IMR-90 (cell line): ENCODE measurements around the gene CBL. TPM values are rescaled to one million over a fixed set of nuclear protein-coding genes. Genes with fewer than 3 reads are reported as not detected.

ENCODE experiments used
- ATAC-seq: fragments of 200-7000 bp; cut with Tn5 transposase; 2 replicates; pipeline ENCODE4 v1.9.1; 2020; ENCODE audit warnings: low read depth, mild to moderate bottlenecking, moderate library complexity
- BruUV-seq: library from RNA; stranded (reverse); fragments of 400-500 nt; replicated peaks from 2 replicates; lab custom pipeline; 2021; lab: Mats Ljungman, UMichigan
- CTCF ChIA-PET: fragments of 300-600 bp; formaldehyde crosslinking; extraction: SDS; loops from one replicate; lab custom pipeline; 2021; ENCODE audit warnings: antibody characterized with exemption; lab: Yijun Ruan, JAX
- POLR2A ChIA-PET: fragments of 300-600 bp; sonication (Branson Sonifier 250); formaldehyde crosslinking; loops from one replicate; lab custom pipeline; 2022; ENCODE audit warnings: antibody characterized with exemption; ENCODE audit not compliant: unreplicated experiment; lab: Charles Lee
- DNase-seq: peaks from one replicate; pipeline ENCODE4 v3.0.0; 2013
- H2AFZ ChIP-seq: replicated peaks from 2 replicates; pipeline ENCODE3; 2013; ENCODE audit warnings: low read length, mild to moderate bottlenecking; ENCODE audit not compliant: poor library complexity
- H2AK5ac ChIP-seq: 2 replicates; pipeline ENCODE4 v1.6.1; 2013; ENCODE audit warnings: low read depth, low read length, inconsistent platforms
- H2AK9ac ChIP-seq: replicated peaks from 2 replicates; pipeline ENCODE3; 2013; ENCODE audit warnings: mild to moderate bottlenecking, low read depth, low read length, moderate library complexity; ENCODE audit not compliant: poor library complexity
- H2BK120ac ChIP-seq: 2 replicates; pipeline ENCODE4 v1.6.1; 2013; ENCODE audit warnings: low read depth, low read length, inconsistent platforms
- H2BK15ac ChIP-seq: 3 replicates; pipeline ENCODE4 v1.6.1; 2013; ENCODE audit warnings: low read depth, low read length, inconsistent platforms
- H2BK20ac ChIP-seq: 2 replicates; pipeline ENCODE4 v1.6.1; 2013; ENCODE audit warnings: low read depth, mild to moderate bottlenecking, inconsistent platforms, low read length, moderate library complexity
- H2BK5ac ChIP-seq: 2 replicates; pipeline ENCODE4 v1.6.1; 2013; ENCODE audit warnings: mild to moderate bottlenecking, low read depth, low read length, inconsistent platforms; ENCODE audit not compliant: poor library complexity, severe bottlenecking
- H3K14ac ChIP-seq: replicated peaks from 2 replicates; pipeline ENCODE4 v1.6.1; 2013; ENCODE audit warnings: low read depth, low read length, inconsistent platforms
- H3K18ac ChIP-seq: 2 replicates; pipeline ENCODE4 v1.6.1; 2013; ENCODE audit warnings: low read depth, low read length, control low read depth
- H3K23ac ChIP-seq: 2 replicates; pipeline ENCODE4 v1.6.1; 2013; ENCODE audit warnings: low read depth, low read length, inconsistent platforms
- H3K27ac ChIP-seq: 2 replicates; pipeline ENCODE4 v1.5.1; 2013; ENCODE audit warnings: mild to moderate bottlenecking, control low read depth, low read length; ENCODE audit not compliant: insufficient read depth
- H3K27me3 ChIP-seq: 2 replicates; pipeline ENCODE4 v1.6.1; 2013; ENCODE audit warnings: low read length; ENCODE audit not compliant: control insufficient read depth, insufficient read depth
- H3K36me3 ChIP-seq: 2 replicates; pipeline ENCODE4 v1.6.1; 2013; ENCODE audit warnings: low read length, mixed read lengths; ENCODE audit not compliant: control insufficient read depth, insufficient read depth
- H3K4ac ChIP-seq: 2 replicates; pipeline ENCODE4 v1.6.1; 2013; ENCODE audit warnings: low read depth, low read length, inconsistent platforms
- H3K4me1 ChIP-seq: 2 replicates; pipeline ENCODE4 v1.6.1; 2013; ENCODE audit warnings: low read length, mixed read lengths; ENCODE audit not compliant: control insufficient read depth, insufficient read depth
- H3K4me2 ChIP-seq: 2 replicates; pipeline ENCODE4 v1.6.1; 2013; ENCODE audit warnings: low read depth, mild to moderate bottlenecking, control low read depth, low read length, moderate library complexity
- H3K4me3 ChIP-seq: 2 replicates; pipeline ENCODE4 v1.5.1; 2013; ENCODE audit warnings: low read depth, mild to moderate bottlenecking, control low read depth, low read length, moderate library complexity; ENCODE audit not compliant: insufficient read depth
- H3K56ac ChIP-seq: 2 replicates; pipeline ENCODE4 v1.6.1; 2013; ENCODE audit warnings: low read length, inconsistent platforms; ENCODE audit not compliant: insufficient read depth; ENCODE audit errors: extremely low read depth
- H3K79me1 ChIP-seq, 2 experiments: 2 replicates each; pipeline ENCODE4 v1.6.1; 2013; ENCODE audit warnings: low read length in 2 of 2, inconsistent platforms in 1 of 2, low read depth in 1 of 2
- H3K9ac ChIP-seq: 2 replicates; pipeline ENCODE4 v1.6.1; 2013; ENCODE audit warnings: low read depth, low read length, control low read depth
- H3K9me1 ChIP-seq: 2 replicates; pipeline ENCODE4 v1.6.1; 2013; ENCODE audit warnings: low read length, inconsistent platforms; ENCODE audit not compliant: insufficient read depth
- H3K9me3 ChIP-seq: 2 replicates; pipeline ENCODE4 v1.6.1; 2013; ENCODE audit warnings: low read length; ENCODE audit not compliant: control insufficient read depth, insufficient read depth
- H4K20me1 ChIP-seq: 2 replicates; pipeline ENCODE4 v1.6.1; 2013; ENCODE audit warnings: low read length, inconsistent platforms; ENCODE audit not compliant: insufficient read depth
- H4K5ac ChIP-seq: 2 replicates; pipeline ENCODE4 v1.6.1; 2013; ENCODE audit warnings: mild to moderate bottlenecking, low read depth, low read length, control low read depth
- H4K8ac ChIP-seq, 2 experiments: 2 replicates each; pipeline ENCODE4 v1.6.1; 2013; ENCODE audit warnings: low read depth in 2 of 2, low read length in 2 of 2, control low read depth in 1 of 2, inconsistent platforms in 1 of 2
- H4K91ac ChIP-seq: 2 replicates; pipeline ENCODE4 v1.6.1; 2013; ENCODE audit warnings: low read depth, low read length, inconsistent platforms; ENCODE audit not compliant: insufficient read depth
- BHLHE40 ChIP-seq: fragments of 150-350 bp; IDR thresholded peaks from 2 replicates; pipeline ENCODE4 v1.6.1; 2016; ENCODE audit warnings: mild to moderate bottlenecking, low read depth, low read length
- CEBPB ChIP-seq: IDR thresholded peaks from 2 replicates; pipeline ENCODE4 v1.6.1; 2012; ENCODE audit warnings: low read depth, low read length, improper control_type of control experiment
- CHD1 ChIP-seq: IDR thresholded peaks from 2 replicates; pipeline ENCODE4 v1.6.1; 2012; ENCODE audit warnings: low read depth, low read length, improper control_type of control experiment
- FOS ChIP-seq: fragments of 150-350 bp; IDR thresholded peaks from 2 replicates; pipeline ENCODE4 v1.6.1; 2016; ENCODE audit warnings: low read depth, low read length
- MAZ ChIP-seq: IDR thresholded peaks from 2 replicates; pipeline ENCODE4 v1.6.1; 2012; ENCODE audit warnings: low read depth, mild to moderate bottlenecking, low read length, improper control_type of control experiment, moderate library complexity, borderline replicate concordance
- MXI1 ChIP-seq: IDR thresholded peaks from 2 replicates; pipeline ENCODE4 v1.6.1; 2012; ENCODE audit warnings: low read depth, mild to moderate bottlenecking, low read length, moderate library complexity, borderline replicate concordance
- RAD21 ChIP-seq: IDR thresholded peaks from 2 replicates; pipeline ENCODE4 v1.6.1; 2012; ENCODE audit warnings: low read length, improper control_type of control experiment
- RCOR1 ChIP-seq: IDR thresholded peaks from 2 replicates; pipeline ENCODE4 v1.6.1; 2012; ENCODE audit warnings: mild to moderate bottlenecking, low read length, improper control_type of control experiment; ENCODE audit not compliant: insufficient replicate concordance
- SMC3 ChIP-seq: fragments of 150-350 bp; IDR thresholded peaks from 2 replicates; pipeline ENCODE4 v1.6.1; 2016; ENCODE audit warnings: low read depth, mild to moderate bottlenecking, antibody characterized with exemption, low read length, moderate library complexity
- WGBS, 2 experiments: methylation state at CpG; one replicate each; pipeline versions ENCODE4 v1.1.5 to v1.1.7; 2013; ENCODE audit warnings: missing lambda C conversion rate in 2 of 2; ENCODE audit not compliant: insufficient read length in 1 of 2; ENCODE audit errors: extremely low coverage in 2 of 2; 5-methylcytosine and 5-hydroxymethylcytosine counted together
- dilution Hi-C: fragments of 300-500 bp; cut with HindIII; formaldehyde crosslinking; loops from one replicate; pipeline ENCODE4 v1.14.3; 2018; ENCODE audit warnings: low sequenced_read_pairs; ENCODE audit not compliant: unreplicated experiment
- in situ Hi-C: fragments of 300-500 bp; cut with MboI; formaldehyde crosslinking; loops from 3 replicates; pipeline ENCODE4 v1.14.3; 2019; ENCODE audit warnings: low sequenced_read_pairs, inconsistent platforms, mixed read lengths
- intact Hi-C: fragments of 100-400 bp; cut with micrococcal nuclease; formaldehyde crosslinking; loops from 2 replicates; pipeline ENCODE4 v1.10.0; 2022
- polyA plus RNA-seq, 3 experiments: library from polyadenylated mRNA; depleted of rRNA; stranded (reverse); fragments of >200 nt; gene quantifications; 2 replicates each; pipeline ENCODE4 v1.2.3, GENCODE V29; 2012; ENCODE audit warnings: low replicate concordance in 1 of 3
- total RNA-seq: library from RNA; depleted of rRNA; stranded (reverse); fragments of >200 nt; gene quantifications from 2 replicates; pipeline ENCODE4 v1.2.3, GENCODE V29; 2012
- TF ChIP-seq, protein P1 (sequence below): fragments of 150-350 bp; IDR thresholded peaks from 2 replicates; pipeline ENCODE4 v1.6.1; 2016; ENCODE audit warnings: low read depth, mild to moderate bottlenecking, low read length, moderate library complexity, borderline replicate concordance
- TF ChIP-seq, protein P2 (sequence below): conservative IDR thresholded peaks from 2 replicates; pipeline ENCODE4 v1.5.1; 2012; ENCODE audit warnings: mild to moderate bottlenecking, low read depth, low read length, improper control_type of control experiment
- TF ChIP-seq, protein P3 (sequence below): fragments of 150-350 bp; IDR thresholded peaks from 2 replicates; pipeline ENCODE4 v1.6.1; 2017; ENCODE audit warnings: mild to moderate bottlenecking, antibody characterized with exemption, low read length, low read depth

Gene CBL
- total and polyA plus RNA-seq, 2 of the 4 experiments (the other 2 are of a cell fraction) = 6.1 to 11.8 TPM

DNA sequence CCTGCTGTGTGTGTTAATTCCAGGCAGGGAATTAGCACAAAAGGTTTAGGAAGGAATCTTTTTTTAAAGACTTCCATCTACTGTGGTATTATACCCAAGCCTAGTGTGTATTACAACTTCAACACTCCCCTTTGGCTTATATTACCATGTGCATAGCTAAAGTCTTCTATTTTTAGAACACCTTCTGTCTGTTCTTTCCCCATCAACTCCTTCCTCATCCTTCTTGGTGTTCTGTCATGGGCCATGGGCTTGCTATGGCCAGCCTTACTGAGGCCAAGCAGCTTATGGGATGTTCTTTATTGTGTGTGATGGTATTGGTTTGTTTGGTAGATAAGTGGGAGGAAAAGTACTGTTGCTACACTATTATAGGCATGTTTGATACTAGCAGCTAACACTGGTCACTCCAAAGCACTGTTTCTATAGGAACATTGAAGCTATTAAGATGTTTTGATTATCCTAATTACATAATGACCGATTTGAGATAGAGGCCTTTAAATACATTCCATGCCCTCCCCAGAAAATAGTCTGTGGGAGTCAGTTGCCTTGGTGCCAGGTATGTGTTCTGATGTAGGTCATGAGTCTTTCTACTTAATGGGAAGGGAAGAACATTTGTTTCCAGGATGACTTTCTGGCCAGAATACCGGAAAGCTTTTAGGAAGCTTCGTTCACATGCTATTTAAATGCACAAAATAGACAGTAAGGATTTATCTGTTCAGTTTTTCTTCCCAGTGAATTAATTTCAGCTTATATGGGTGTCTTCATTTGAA lies 94.2 kb downstream of the CBL start:
- ChIA-PET POLR2A (no interaction called here), CTCF (interaction anchor here (1.1 kb wide), 1 partner anchor 16 kb away, joined by 3 read pairs; no protein-coding TSS in a partner anchor)
- Histone ChIP-seq H2BK120ac (no peak overlapping the region), H3K9me3 (no peaks in the 10 kb centered on the region), H4K20me1 (no peaks in the 10 kb centered on the region), H3K23ac (no peak overlapping the region), H3K27me3 (no peaks in the 10 kb centered on the region), H4K8ac (no peak overlapping the region), H3K27ac (no peak overlapping the region), H2AFZ (no peak overlapping the region), H3K36me3 (peaks cover 34% of the 10 kb centered on the region), H3K56ac (no peak overlapping the region), H2AK9ac (no peak overlapping the region), H3K4me1 (no peaks in the 10 kb centered on the region), H3K4me3 (no peak overlapping the region), H2BK20ac (no peak overlapping the region), H2AK5ac (no peak overlapping the region), H3K9ac (no peak overlapping the region), H3K18ac (no peak overlapping the region), H4K91ac (no peak overlapping the region), H3K4ac (no peak overlapping the region), H3K9me1 (peaks cover 5% of the 10 kb centered on the region; the same call in 1 of the 2 replicates), H2BK15ac (no peak overlapping the region), H4K5ac (no peak overlapping the region), H3K14ac (no peak overlapping the region), H2BK5ac (no peak overlapping the region), H3K79me1 (peaks cover 10 to 53% of the 10 kb centered on the region in 2 experiments), H3K4me2 (no peak overlapping the region)
- TF ChIP-seq SMC3 = no peak
- TF ChIP-seq MXI1 = no peak
- TF ChIP-seq, protein P1, sequence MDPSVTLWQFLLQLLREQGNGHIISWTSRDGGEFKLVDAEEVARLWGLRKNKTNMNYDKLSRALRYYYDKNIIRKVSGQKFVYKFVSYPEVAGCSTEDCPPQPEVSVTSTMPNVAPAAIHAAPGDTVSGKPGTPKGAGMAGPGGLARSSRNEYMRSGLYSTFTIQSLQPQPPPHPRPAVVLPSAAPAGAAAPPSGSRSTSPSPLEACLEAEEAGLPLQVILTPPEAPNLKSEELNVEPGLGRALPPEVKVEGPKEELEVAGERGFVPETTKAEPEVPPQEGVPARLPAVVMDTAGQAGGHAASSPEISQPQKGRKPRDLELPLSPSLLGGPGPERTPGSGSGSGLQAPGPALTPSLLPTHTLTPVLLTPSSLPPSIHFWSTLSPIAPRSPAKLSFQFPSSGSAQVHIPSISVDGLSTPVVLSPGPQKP = no peak
- TF ChIP-seq RAD21 = no peak
- TF ChIP-seq CHD1 = no peak
- TF ChIP-seq RCOR1 = no peak
- no peak for TF ChIP-seq BHLHE40
- TF ChIP-seq, protein P2, sequence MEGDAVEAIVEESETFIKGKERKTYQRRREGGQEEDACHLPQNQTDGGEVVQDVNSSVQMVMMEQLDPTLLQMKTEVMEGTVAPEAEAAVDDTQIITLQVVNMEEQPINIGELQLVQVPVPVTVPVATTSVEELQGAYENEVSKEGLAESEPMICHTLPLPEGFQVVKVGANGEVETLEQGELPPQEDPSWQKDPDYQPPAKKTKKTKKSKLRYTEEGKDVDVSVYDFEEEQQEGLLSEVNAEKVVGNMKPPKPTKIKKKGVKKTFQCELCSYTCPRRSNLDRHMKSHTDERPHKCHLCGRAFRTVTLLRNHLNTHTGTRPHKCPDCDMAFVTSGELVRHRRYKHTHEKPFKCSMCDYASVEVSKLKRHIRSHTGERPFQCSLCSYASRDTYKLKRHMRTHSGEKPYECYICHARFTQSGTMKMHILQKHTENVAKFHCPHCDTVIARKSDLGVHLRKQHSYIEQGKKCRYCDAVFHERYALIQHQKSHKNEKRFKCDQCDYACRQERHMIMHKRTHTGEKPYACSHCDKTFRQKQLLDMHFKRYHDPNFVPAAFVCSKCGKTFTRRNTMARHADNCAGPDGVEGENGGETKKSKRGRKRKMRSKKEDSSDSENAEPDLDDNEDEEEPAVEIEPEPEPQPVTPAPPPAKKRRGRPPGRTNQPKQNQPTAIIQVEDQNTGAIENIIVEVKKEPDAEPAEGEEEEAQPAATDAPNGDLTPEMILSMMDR = no peak
- no peak for TF ChIP-seq MAZ
- TF ChIP-seq CEBPB = no peak
- TF ChIP-seq FOS = no peak
- TF ChIP-seq, protein P3, sequence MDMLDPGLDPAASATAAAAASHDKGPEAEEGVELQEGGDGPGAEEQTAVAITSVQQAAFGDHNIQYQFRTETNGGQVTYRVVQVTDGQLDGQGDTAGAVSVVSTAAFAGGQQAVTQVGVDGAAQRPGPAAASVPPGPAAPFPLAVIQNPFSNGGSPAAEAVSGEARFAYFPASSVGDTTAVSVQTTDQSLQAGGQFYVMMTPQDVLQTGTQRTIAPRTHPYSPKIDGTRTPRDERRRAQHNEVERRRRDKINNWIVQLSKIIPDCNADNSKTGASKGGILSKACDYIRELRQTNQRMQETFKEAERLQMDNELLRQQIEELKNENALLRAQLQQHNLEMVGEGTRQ = no peak
- no TSS peak for BruUV-seq
- ATAC-seq = no peak
- intact Hi-C loops = no loop called here
- 86% methylated on average over 2 of the region's 3 CpGs; no CpG with 5 or more reads in 1 of the 2 experiments for WGBS, 2 experiments
- no peak for DNase-seq
- in situ Hi-C loops = no loop called here
- dilution Hi-C loops = no loop called here
